ENCODE measurements around the gene CNIH4.
"Not testable (repeated sequence)": the region's sequence is repeated elsewhere in the genome, so short reads cannot be mapped to it uniquely, and the experiment has no call there.

The CNIH4 gene

GRCh38 chr1:224349716-224350115 is 7.0 kb upstream of the CNIH4 start:
- not testable (repeated sequence) for DNase-seq

- not testable (repeated sequence) for DNase-seq
These were observed 4.1 kb upstream of the CNIH4 start for GRCh38 chr1:224352436-224353085.

GRCh38 chr1:224353975-224354925 is 2.4 kb upstream of the CNIH4 start:
- no peak for DNase-seq

GRCh38 chr1:224357626-224358124 is 996 bp downstream of the CNIH4 start:
- no peak for DNase-seq

- no peak for DNase-seq
These were observed 1.6 kb downstream of the CNIH4 start for GRCh38 chr1:224358237-224358636.

- DNase-seq, result no peak
These were observed 2.5 kb downstream of the CNIH4 start for GRCh38 chr1:224359207-224359606.

- DNase-seq, result no peak
These were observed 11.7 kb downstream of the CNIH4 start for GRCh38 chr1:224368409-224368808.

GRCh38 chr1:224373008-224373590 is 16.4 kb downstream of the CNIH4 start:
- DNase-seq, result no peak

GRCh38 chr1:224375059-224375458 is 18.4 kb downstream of the CNIH4 start:
- DNase-seq, result no peak

GRCh38 chr1:224377676-224378006 is 21.0 kb downstream of the CNIH4 start:
- no peak for DNase-seq

GRCh38 chr1:224378855-224379631 is 22.4 kb downstream of the CNIH4 start:
- no peak for DNase-seq

GRCh38 chr1:224380003-224380402 is 23.3 kb downstream of the CNIH4 start:
- DNase-seq, result no peak

GRCh38 chr1:224381880-224382548 is 25.3 kb downstream of the CNIH4 start:
- no peak for DNase-seq

GRCh38 chr1:224383218-224383617 is 26.5 kb downstream of the CNIH4 start:
- no peak for DNase-seq

GRCh38 chr1:224387302-224387912 is 30.7 kb downstream of the CNIH4 start:
- no peak for DNase-seq

- DNase-seq, result no peak
These were observed 31.3 kb downstream of the CNIH4 start for GRCh38 chr1:224387943-224388342.

- DNase-seq, result no peak
These were observed 33.8 kb downstream of the CNIH4 start for GRCh38 chr1:224390517-224390916.

- no peak for DNase-seq
These were observed 36.0 kb downstream of the CNIH4 start for GRCh38 chr1:224392411-224393249.

GRCh38 chr1:224393294-224393693 is 36.6 kb downstream of the CNIH4 start:
- no peak for DNase-seq

GRCh38 chr1:224399887-224400286 is 43.2 kb downstream of the CNIH4 start:
- no peak for DNase-seq

Data from activated gamma-delta T cell (primary cell).